Choroid plexus epithelial cell (primary cell): ENCODE measurements around the gene YY1.
"Not testable (repeated sequence)": the region's sequence is repeated elsewhere in the genome, so short reads cannot be mapped to it uniquely, and the experiment has no call there.

Experiments
- DNase-seq: peaks from one replicate; pipeline ENCODE4 v3.0.0-alpha.2; 2010; ENCODE audit warnings: low read depth
- H3K4me3 ChIP-seq: 2 replicates; pipeline ENCODE4 v1.5.1; 2011; ENCODE audit warnings: low read depth, mild to moderate bottlenecking, control low read depth, low read length, moderate library complexity
- TF ChIP-seq, protein P1 (sequence below): conservative IDR thresholded peaks from 2 replicates; pipeline ENCODE4 v1.5.1; 2011; ENCODE audit warnings: low read depth, mild to moderate bottlenecking, control low read depth, inconsistent platforms, low read length, moderate library complexity

The YY1 gene

DNA sequence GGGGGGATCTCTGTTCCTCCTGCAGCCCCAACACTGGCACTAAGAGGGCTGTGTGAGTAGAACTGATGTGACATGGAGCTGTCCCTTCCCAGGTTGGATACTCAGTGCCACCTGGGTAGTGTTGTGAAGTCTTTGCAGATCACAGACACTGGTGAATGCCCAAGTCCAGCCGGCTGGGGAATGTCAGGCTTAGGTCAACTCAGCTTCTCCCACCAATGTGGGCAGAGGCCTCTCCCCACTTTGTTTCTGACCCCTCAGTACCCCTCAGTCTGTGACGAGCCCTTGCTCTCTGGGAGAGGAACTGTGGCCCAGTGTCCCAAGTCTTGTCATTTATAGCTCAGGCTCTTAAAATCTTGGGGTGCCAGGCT is 56.0 kb downstream of the YY1 start:
- no peak for DNase-seq
- H3K4me3 ChIP-seq, result no peak overlapping the region
- TF ChIP-seq, protein P1, sequence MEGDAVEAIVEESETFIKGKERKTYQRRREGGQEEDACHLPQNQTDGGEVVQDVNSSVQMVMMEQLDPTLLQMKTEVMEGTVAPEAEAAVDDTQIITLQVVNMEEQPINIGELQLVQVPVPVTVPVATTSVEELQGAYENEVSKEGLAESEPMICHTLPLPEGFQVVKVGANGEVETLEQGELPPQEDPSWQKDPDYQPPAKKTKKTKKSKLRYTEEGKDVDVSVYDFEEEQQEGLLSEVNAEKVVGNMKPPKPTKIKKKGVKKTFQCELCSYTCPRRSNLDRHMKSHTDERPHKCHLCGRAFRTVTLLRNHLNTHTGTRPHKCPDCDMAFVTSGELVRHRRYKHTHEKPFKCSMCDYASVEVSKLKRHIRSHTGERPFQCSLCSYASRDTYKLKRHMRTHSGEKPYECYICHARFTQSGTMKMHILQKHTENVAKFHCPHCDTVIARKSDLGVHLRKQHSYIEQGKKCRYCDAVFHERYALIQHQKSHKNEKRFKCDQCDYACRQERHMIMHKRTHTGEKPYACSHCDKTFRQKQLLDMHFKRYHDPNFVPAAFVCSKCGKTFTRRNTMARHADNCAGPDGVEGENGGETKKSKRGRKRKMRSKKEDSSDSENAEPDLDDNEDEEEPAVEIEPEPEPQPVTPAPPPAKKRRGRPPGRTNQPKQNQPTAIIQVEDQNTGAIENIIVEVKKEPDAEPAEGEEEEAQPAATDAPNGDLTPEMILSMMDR, result no peak

- DNase-seq, result no peak
- TF ChIP-seq, protein P1, result no peak
- no peak overlapping the region for H3K4me3 ChIP-seq
Observed at GRCh38 chr14:100295376-100296105, 56.6 kb downstream of the YY1 start.

- TF ChIP-seq, protein P1, result no peak
- no peak for DNase-seq
- H3K4me3 ChIP-seq, result no peak overlapping the region
Observed at GRCh38 chr14:100296106-100296651, 57.2 kb downstream of the YY1 start.

- not testable (repeated sequence) for H3K4me3 ChIP-seq, DNase-seq
Observed at GRCh38 chr14:100296729-100297128, 57.8 kb downstream of the YY1 start.

GRCh38 chr14:100297320-100298300 is 58.7 kb downstream of the YY1 start:
- peak; percentile 89 for DNase-seq
- TF ChIP-seq, protein P1, result no peak
- no peak overlapping the region for H3K4me3 ChIP-seq

DNA sequence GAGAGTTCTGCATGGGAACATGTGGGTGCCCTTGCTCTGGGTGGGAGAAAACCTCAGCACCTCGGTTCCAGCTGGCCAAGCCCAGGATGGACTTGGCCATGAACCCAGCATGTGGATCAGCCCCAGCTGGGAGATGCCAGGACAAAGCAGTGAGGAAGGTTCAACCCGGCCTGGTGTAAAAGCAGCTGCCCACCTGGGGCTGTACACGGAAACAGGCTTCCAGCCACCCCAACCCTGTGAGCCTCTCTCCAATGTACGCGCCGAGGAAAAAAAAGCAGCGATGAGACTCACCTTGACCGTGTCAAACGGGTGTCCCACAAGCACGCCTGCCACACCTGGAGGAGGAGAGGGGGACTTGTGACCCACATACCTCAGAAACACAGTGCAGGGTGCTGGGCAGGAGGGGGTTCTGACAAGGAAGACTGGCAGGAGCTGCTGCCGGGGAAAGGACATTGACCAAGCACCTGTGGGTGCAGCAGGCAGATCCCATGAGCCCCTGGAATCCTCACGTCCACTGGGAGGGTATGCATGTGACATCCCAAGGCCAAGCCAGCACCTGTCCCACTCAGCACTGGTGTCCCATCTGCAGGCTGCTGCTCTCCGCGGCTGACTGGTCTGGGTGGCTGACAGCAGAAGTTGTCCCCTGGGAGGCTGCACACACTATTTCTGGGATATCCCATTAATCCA is 59.8 kb downstream of the YY1 start:
- no peak for DNase-seq

More for the DNA sequence above, 59.8 kb downstream of the YY1 start:
- TF ChIP-seq, protein P1, result no peak
- no peak overlapping the region for H3K4me3 ChIP-seq
